Effector memory CD4-positive, alpha-beta T cell (primary cell): ENCODE results near the gene OR2A14.

ENCODE experiments used
- DNase-seq, 3 donors: peaks; one replicate each; pipeline ENCODE4 v3.0.0-alpha.2; 2020
- H3K27ac ChIP-seq: 2 replicates; pipeline ENCODE4 v1.7.0; 2013; ENCODE audit warnings: mild to moderate bottlenecking, low read length, moderate library complexity; ENCODE audit not compliant: insufficient read depth, poor library complexity, severe bottlenecking
- H3K27me3 ChIP-seq: replicated peaks from 2 replicates; pipeline ENCODE4 v1.7.0; 2013; ENCODE audit warnings: mild to moderate bottlenecking, low read length; ENCODE audit not compliant: insufficient read depth, control insufficient read depth, poor library complexity, severe bottlenecking
- H3K36me3 ChIP-seq: 2 replicates; pipeline ENCODE4 v1.7.0; 2013; ENCODE audit warnings: mild to moderate bottlenecking, low read length, moderate library complexity; ENCODE audit not compliant: control insufficient read depth, insufficient read depth
- H3K4me1 ChIP-seq: 2 replicates; pipeline ENCODE4 v1.7.0; 2013; ENCODE audit warnings: low read length, mild to moderate bottlenecking; ENCODE audit not compliant: control insufficient read depth, insufficient read depth, poor library complexity, severe bottlenecking
- H3K4me3 ChIP-seq: 2 replicates; pipeline ENCODE4 v1.7.0; 2013; ENCODE audit warnings: low read length, low read depth, mild to moderate bottlenecking; ENCODE audit not compliant: insufficient read depth, poor library complexity, severe bottlenecking
- H3K9me3 ChIP-seq: 2 replicates; pipeline ENCODE4 v1.7.0; 2013; ENCODE audit warnings: mild to moderate bottlenecking, low read length, moderate library complexity; ENCODE audit not compliant: control insufficient read depth
- total RNA-seq, 3 donors: gene quantifications; one replicate each; lab custom pipeline; 2026; lab: John Stamatoyannopoulos, UW

Gene OR2A14
- total RNA-seq: 0 reads per million in 3 donors

DNA sequence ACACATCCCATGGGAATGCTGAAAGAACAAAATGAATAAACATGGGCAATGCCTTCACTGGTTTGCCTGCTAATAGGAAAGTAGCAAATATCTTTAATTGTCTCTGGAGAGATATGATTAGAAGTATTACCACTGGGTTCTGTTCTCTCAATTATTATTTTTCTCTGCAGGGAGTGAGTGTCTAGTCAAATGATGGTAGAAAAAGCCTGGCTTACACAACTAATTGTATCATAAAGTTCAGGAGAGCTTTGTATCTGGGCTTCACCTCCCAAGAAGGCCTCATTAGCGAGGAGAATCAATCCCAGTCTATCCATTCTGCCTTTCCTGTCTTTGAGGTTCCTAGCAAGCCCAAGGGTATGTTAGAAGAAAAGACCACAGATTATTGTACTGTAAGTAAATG is at the start of gene OR2A14:
OR2A14 (plus strand) TSS at position 301 of the 400 bp plus-strand sequence. CDS start 5,937 bp downstream, outside the sequence.
- Histone ChIP-seq H3K4me1 (no peaks in the 10 kb centered on the region), H3K9me3 (no peaks in the 10 kb centered on the region), H3K27ac (no peak within 1 kb of the TSS), H3K36me3 (no peaks in the 10 kb centered on the region), H3K27me3 (no peaks in the 10 kb centered on the region), H3K4me3 (no peak within 1 kb of the TSS)
- DNase-seq: no peak

DNA sequence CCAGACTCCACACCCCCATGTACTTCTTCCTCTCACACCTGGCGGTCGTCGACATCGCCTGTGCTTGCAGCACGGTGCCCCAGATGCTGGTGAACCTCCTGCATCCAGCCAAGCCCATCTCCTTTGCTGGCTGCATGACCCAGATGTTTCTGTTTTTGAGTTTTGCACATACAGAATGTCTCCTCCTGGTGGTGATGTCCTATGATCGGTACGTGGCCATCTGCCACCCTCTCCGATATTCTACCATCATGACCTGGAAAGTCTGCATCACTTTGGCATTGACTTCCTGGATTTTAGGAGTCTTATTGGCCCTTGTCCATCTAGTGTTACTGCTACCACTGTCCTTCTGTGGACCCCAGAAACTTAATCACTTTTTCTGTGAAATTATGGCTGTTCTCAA is 48.6 kb upstream of the OR2A14 start:
- Histone ChIP-seq H3K4me3 (no peak overlapping the region), H3K4me1 (no peaks in the 10 kb centered on the region), H3K27ac (no peak overlapping the region), H3K36me3 (no peaks in the 10 kb centered on the region), H3K9me3 (no peaks in the 10 kb centered on the region), H3K27me3 (no peaks in the 10 kb centered on the region)
- DNase-seq: no peak

- H3K36me3 ChIP-seq: no peaks in the 10 kb centered on the region
- H3K27ac ChIP-seq: no peak within 1 kb of the TSS
- DNase-seq: no peak
- H3K9me3 ChIP-seq: no peaks in the 10 kb centered on the region
- no peaks in the 10 kb centered on the region for H3K4me1 ChIP-seq
- no peaks in the 10 kb centered on the region for H3K27me3 ChIP-seq
- no peak within 1 kb of the TSS for H3K4me3 ChIP-seq
Measured at GRCh38 chr7:144085978-144086377, 37.0 kb upstream of the OR2A14 start, which contains the start of gene OR2A12. Gene OR2A12 (plus strand): TSS chr7:144086278. CDS start chr7:144095108, 8,830 bp downstream.

DNA sequence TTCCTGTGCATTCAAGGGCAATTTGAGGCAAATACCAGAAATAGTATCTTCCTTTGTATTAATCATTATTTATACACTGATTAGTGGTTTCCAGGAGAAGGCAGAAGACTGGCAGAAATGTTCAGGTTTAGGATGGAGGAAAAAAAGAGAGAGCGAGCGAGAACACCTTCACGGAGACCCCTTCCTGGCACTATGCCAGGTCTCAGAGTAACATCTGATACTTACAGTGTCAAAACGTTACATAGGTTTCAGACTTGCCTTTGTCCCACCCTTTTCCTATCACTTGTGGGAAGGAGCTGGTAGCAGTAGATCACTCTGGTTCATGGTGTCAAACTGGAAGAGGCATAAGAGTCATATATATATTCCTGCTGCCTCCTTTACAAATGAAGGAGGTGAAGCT is 36.2 kb upstream of the OR2A14 start:
- Histone ChIP-seq H3K9me3 (no peaks in the 10 kb centered on the region), H3K36me3 (no peaks in the 10 kb centered on the region), H3K4me1 (no peaks in the 10 kb centered on the region), H3K27ac (no peak overlapping the region), H3K27me3 (no peaks in the 10 kb centered on the region), H3K4me3 (no peak overlapping the region)
- no peak for DNase-seq

GRCh38 chr7:144087230-144087629 is 35.7 kb upstream of the OR2A14 start:
- no peaks in the 10 kb centered on the region for H3K27me3 ChIP-seq
- no peaks in the 10 kb centered on the region for H3K4me1 ChIP-seq
- H3K36me3 ChIP-seq: no peaks in the 10 kb centered on the region
- no peak overlapping the region for H3K4me3 ChIP-seq
- H3K27ac ChIP-seq: no peak overlapping the region
- no peak for DNase-seq
- H3K9me3 ChIP-seq: no peaks in the 10 kb centered on the region

DNA sequence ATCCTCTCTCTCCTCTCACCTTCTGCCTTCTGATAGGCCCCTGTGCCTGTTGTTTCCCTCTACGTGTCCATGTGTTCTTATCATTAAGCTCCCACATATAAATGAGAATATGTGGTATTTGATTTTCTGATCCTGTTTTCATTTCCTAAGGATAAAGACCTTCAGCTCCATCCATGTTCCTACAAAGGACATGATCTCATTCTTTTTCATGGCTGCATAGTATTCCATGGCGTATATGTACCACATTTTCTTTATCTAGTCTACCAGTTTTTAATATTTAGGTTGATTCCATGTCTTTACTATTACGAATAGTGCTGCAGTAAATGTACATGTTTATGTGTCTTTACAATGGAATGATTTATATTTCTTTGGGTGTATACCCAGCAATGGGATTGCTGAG is 32.3 kb upstream of the OR2A14 start:
- DNase-seq: no peak
- Histone ChIP-seq H3K27ac (no peak overlapping the region), H3K4me3 (no peak overlapping the region), H3K27me3 (peaks cover 4% of the 10 kb centered on the region), H3K9me3 (no peaks in the 10 kb centered on the region), H3K4me1 (no peaks in the 10 kb centered on the region), H3K36me3 (no peaks in the 10 kb centered on the region)

DNA sequence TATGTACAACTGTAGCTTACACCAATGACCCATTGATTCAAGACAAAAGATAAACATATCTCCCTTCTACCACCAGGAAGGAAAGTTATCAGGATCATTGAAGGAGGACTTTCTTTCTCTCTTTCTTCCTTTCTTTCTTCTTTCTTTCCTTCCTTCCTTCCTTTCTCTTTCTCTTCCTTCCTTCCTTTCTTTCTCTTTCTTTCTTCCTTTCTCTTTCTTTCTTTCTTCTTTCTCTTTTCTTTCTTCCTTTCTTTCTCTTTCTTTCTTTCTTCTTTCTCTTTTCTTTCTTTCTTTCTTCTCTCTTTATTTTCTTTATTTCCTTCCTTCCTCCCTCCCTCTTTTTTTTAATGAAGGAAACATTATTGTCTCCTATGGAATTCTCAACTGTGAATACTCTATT is 24.2 kb upstream of the OR2A14 start:
- H3K27ac ChIP-seq: no peak overlapping the region
- H3K4me3 ChIP-seq: no peak overlapping the region
- H3K4me1 ChIP-seq: no peaks in the 10 kb centered on the region
- DNase-seq: no peak
- no peaks in the 10 kb centered on the region for H3K36me3 ChIP-seq
- no peaks in the 10 kb centered on the region for H3K9me3 ChIP-seq
- H3K27me3 ChIP-seq: peaks cover 9% of the 10 kb centered on the region

GRCh38 chr7:144100607-144101006 is 22.4 kb upstream of the OR2A14 start:
- Histone ChIP-seq H3K9me3 (no peaks in the 10 kb centered on the region), H3K4me1 (no peaks in the 10 kb centered on the region), H3K27me3 (peaks cover 5% of the 10 kb centered on the region), H3K4me3 (no peak overlapping the region), H3K27ac (no peak overlapping the region), H3K36me3 (no peaks in the 10 kb centered on the region)
- no peak for DNase-seq

DNA sequence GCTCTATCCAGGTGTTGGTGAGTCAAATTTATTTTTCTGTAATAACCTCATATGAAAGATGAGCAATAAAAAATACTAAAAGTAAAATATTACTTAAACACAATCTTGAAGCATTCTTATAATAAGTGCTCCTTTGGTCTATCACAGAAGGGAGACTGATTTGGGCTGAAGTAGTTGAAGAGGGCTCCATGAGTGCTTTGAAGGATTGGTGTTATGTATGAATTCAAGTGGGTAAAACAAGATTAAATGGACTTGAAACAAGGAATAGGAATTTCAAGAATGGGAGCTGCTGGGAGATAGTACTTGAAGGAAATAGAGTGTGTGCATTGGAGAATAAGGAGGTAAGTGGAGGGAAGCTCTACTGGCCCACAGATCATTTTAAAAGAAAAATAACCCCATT is 20.9 kb upstream of the OR2A14 start:
- no peaks in the 10 kb centered on the region for H3K4me1 ChIP-seq
- DNase-seq: no peak
- H3K36me3 ChIP-seq: no peaks in the 10 kb centered on the region
- H3K9me3 ChIP-seq: no peaks in the 10 kb centered on the region
- H3K4me3 ChIP-seq: no peak overlapping the region
- H3K27me3 ChIP-seq: no peaks in the 10 kb centered on the region
- H3K27ac ChIP-seq: no peak overlapping the region

DNA sequence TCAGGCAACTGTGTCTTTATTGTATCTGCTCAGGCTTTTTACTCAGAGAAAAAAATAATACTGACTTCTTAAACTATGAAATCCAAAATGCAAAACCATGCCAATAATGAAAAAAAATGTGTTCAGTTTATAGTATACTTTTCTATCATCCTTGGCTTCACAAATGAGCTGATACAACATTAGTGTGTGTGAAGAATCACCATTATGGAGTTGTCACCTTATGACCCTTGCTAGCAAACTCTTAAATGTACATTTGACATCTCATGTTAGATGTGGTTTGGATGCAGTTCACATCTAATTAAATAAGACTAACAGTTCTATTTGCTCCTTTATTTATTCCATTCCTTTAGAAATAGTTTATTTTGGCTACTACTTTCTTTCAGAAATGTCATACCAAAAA is 17.8 kb upstream of the OR2A14 start:
- no peaks in the 10 kb centered on the region for H3K27me3 ChIP-seq
- no peak overlapping the region for H3K4me3 ChIP-seq
- H3K9me3 ChIP-seq: no peaks in the 10 kb centered on the region
- no peaks in the 10 kb centered on the region for H3K36me3 ChIP-seq
- H3K4me1 ChIP-seq: no peaks in the 10 kb centered on the region
- no peak overlapping the region for H3K27ac ChIP-seq
- no peak for DNase-seq

GRCh38 chr7:144109283-144109682 is 13.7 kb upstream of the OR2A14 start, which contains the start of gene OR2A2:
Gene OR2A2 (plus strand): TSS chr7:144109583. CDS start chr7:144109583, 0 bp downstream.
- Histone ChIP-seq H3K27me3 (peaks cover 3% of the 10 kb centered on the region), H3K36me3 (no peaks in the 10 kb centered on the region), H3K27ac (no peak within 1 kb of the TSS), H3K4me1 (no peaks in the 10 kb centered on the region), H3K9me3 (no peaks in the 10 kb centered on the region), H3K4me3 (no peak within 1 kb of the TSS)
- DNase-seq: no peak
